H1 (cell line): Measurements from ENCODE around the gene HARS1. TPM values are rescaled to one million over a fixed set of nuclear protein-coding genes. Genes with fewer than 3 reads are reported as not detected.

Experiments used
- CTCF ChIA-PET: fragments of 300-600 bp; sonication (Branson Sonifier 250); formaldehyde crosslinking; loops from one replicate; lab custom pipeline; 2021; ENCODE audit not compliant: partially characterized antibody; lab: Charles Lee
- POLR2A ChIA-PET: fragments of 300-600 bp; sonication (Branson Sonifier 250); formaldehyde crosslinking; loops from one replicate; lab custom pipeline; 2021; ENCODE audit warnings: inconsistent platforms; ENCODE audit not compliant: partially characterized antibody; lab: Charles Lee
- DNase-seq, 2 experiments: peaks; one replicate each; pipeline versions ENCODE4 v3.0.0 to v3.0.0-alpha.2; 2010 to 2022; ENCODE audit warnings: low spot score in 2 of 2, low read depth in 1 of 2, mixed read lengths in 1 of 2
- FAIRE-seq: peaks from 2 replicates; lab custom pipeline; 2011; peaks lifted over from hg19 to GRCh38; lab: Jason Lieb, UNC
- H2AFZ ChIP-seq: 2 replicates; pipeline ENCODE4 v1.8.1; 2012; ENCODE audit warnings: low read length, inconsistent platforms
- H2AK5ac ChIP-seq: 2 replicates; pipeline ENCODE4 v1.6.1; 2013; ENCODE audit warnings: low read depth, low read length
- H2BK120ac ChIP-seq: replicated peaks from 2 replicates; pipeline ENCODE3; 2013; ENCODE audit warnings: low read depth, low read length, inconsistent platforms
- H2BK12ac ChIP-seq: 2 replicates; pipeline ENCODE4 v1.6.1; 2013; ENCODE audit warnings: low read depth, low read length
- H2BK15ac ChIP-seq: 2 replicates; pipeline ENCODE4 v1.6.1; 2013; ENCODE audit warnings: low read length
- H2BK20ac ChIP-seq: 2 replicates; pipeline ENCODE4 v1.6.1; 2013; ENCODE audit warnings: low read length
- H2BK5ac ChIP-seq: 2 replicates; pipeline ENCODE4 v1.6.1; 2013; ENCODE audit warnings: low read depth, low read length
- H3K14ac ChIP-seq: 2 replicates; pipeline ENCODE4 v1.6.1; 2013; ENCODE audit warnings: inconsistent platforms; ENCODE audit not compliant: insufficient read length
- H3K18ac ChIP-seq: 2 replicates; pipeline ENCODE4 v1.6.1; 2013; ENCODE audit warnings: low read length; ENCODE audit errors: extremely low read depth
- H3K23ac ChIP-seq: 2 replicates; pipeline ENCODE4 v1.6.1; 2013; ENCODE audit warnings: inconsistent platforms; ENCODE audit not compliant: insufficient read length
- H3K23me2 ChIP-seq: 2 replicates; pipeline ENCODE4 v1.6.1; 2013; ENCODE audit warnings: low read depth, low read length
- H3K27ac ChIP-seq: 2 replicates; pipeline ENCODE4 v1.6.1; 2011; ENCODE audit warnings: low read depth, low read length, inconsistent platforms
- H3K27me3 ChIP-seq, 4 experiments: replicated peaks in 1 of 4; 1 replicate in 1 of 4; 2 replicates in 3 of 4; pipeline versions ENCODE4 v1.6.1 to v1.8.1; 2011 to 2013; ENCODE audit warnings: low read length in 3 of 4, mild to moderate bottlenecking in 3 of 4, inconsistent platforms in 2 of 4, mixed read lengths in 2 of 4, moderate library complexity in 1 of 4; ENCODE audit not compliant: control insufficient read depth in 3 of 4, insufficient read depth in 3 of 4; ENCODE audit errors: extremely low read depth in 1 of 4
- H3K36me3 ChIP-seq, 4 experiments: 2 replicates each; pipeline versions ENCODE4 v1.6.1 to v1.8.1; 2011 to 2013; ENCODE audit warnings: mild to moderate bottlenecking in 4 of 4, low read length in 3 of 4, moderate library complexity in 2 of 4, control low read depth in 1 of 4, inconsistent platforms in 1 of 4; ENCODE audit not compliant: insufficient read depth in 4 of 4, control insufficient read depth in 2 of 4
- H3K4ac ChIP-seq: replicated peaks from 2 replicates; pipeline ENCODE3; 2013; ENCODE audit warnings: low read length, low read depth, mixed read lengths, inconsistent platforms; ENCODE audit not compliant: insufficient read length
- H3K4me1 ChIP-seq, 4 experiments: replicated peaks in 1 of 4; 1 replicate in 1 of 4; 2 replicates in 3 of 4; pipeline versions ENCODE4 v1.6.1 to v1.8.1; 2011 to 2013; ENCODE audit warnings: low read length in 3 of 4, inconsistent platforms in 2 of 4, mixed read lengths in 1 of 4; ENCODE audit not compliant: insufficient read depth in 4 of 4, control insufficient read depth in 3 of 4
- H3K4me2 ChIP-seq, 2 experiments: 2 replicates each; pipeline versions ENCODE4 v1.6.1 to v1.8.1; 2011 to 2013; ENCODE audit warnings: low read depth in 2 of 2, low read length in 2 of 2, control low read depth in 1 of 2, inconsistent platforms in 1 of 2, mild to moderate bottlenecking in 1 of 2; ENCODE audit not compliant: insufficient read depth in 1 of 2
- H3K4me3 ChIP-seq, 4 experiments: fragments of 200-600, 300-600 bp in 1 of 4; sonication (generic), shearing (Covaris generic), sonication (Bioruptor Twin) in 1 of 4; 2 replicates each; pipeline versions ENCODE4 v1.5.1 to v1.8.1; 2011 to 2016; ENCODE audit warnings: low read length in 4 of 4, low read depth in 3 of 4, control low read depth in 2 of 4, inconsistent platforms in 2 of 4, mild to moderate bottlenecking in 2 of 4, mixed read lengths in 1 of 4, moderate library complexity in 1 of 4; ENCODE audit not compliant: insufficient read depth in 2 of 4; ENCODE audit errors: extremely low read depth in 1 of 4
- H3K56ac ChIP-seq: replicated peaks from 2 replicates; pipeline ENCODE3; 2013; ENCODE audit warnings: low read depth, mild to moderate bottlenecking, mixed read lengths, low read length, inconsistent platforms; ENCODE audit not compliant: insufficient read length
- H3K79me1 ChIP-seq: 2 replicates; pipeline ENCODE4 v1.6.1; 2013; ENCODE audit warnings: low read depth, low read length, control low read depth
- H3K79me2 ChIP-seq, 2 experiments: 2 replicates each; pipeline versions ENCODE4 v1.6.1 to v1.8.1; 2012 to 2013; ENCODE audit warnings: low read length in 2 of 2, mild to moderate bottlenecking in 2 of 2, inconsistent platforms in 1 of 2; ENCODE audit not compliant: insufficient read depth in 2 of 2, control insufficient read depth in 1 of 2
- H3K9ac ChIP-seq, 4 experiments: replicated peaks in 1 of 4; 1 replicate in 1 of 4; 2 replicates in 3 of 4; pipeline versions ENCODE4 v1.6.1 to v1.8.1; 2011 to 2013; ENCODE audit warnings: low read depth in 3 of 4, low read length in 3 of 4, control low read depth in 2 of 4, mild to moderate bottlenecking in 2 of 4, moderate library complexity in 2 of 4, inconsistent platforms in 1 of 4; ENCODE audit errors: extremely low read depth in 1 of 4
- H3K9me3 ChIP-seq, 2 experiments: 2 replicates each; pipeline versions ENCODE4 v1.6.1 to v1.8.1; 2012 to 2013; ENCODE audit warnings: mild to moderate bottlenecking in 2 of 2, moderate library complexity in 2 of 2, control low read depth in 1 of 2, inconsistent platforms in 1 of 2, low read depth in 1 of 2, low read length in 1 of 2, mixed read lengths in 1 of 2; ENCODE audit not compliant: insufficient read depth in 2 of 2
- H4K20me1 ChIP-seq, 2 experiments: replicated peaks in 1 of 2; 2 replicates each; pipeline versions ENCODE3 to v1.8.1; 2011 to 2013; ENCODE audit warnings: inconsistent platforms in 2 of 2, low read length in 2 of 2, mild to moderate bottlenecking in 1 of 2; ENCODE audit not compliant: insufficient read depth in 2 of 2, control insufficient read depth in 1 of 2
- H4K5ac ChIP-seq: 2 replicates; pipeline ENCODE4 v1.6.1; 2013; ENCODE audit warnings: low read length, low read depth, mixed read lengths, inconsistent platforms; ENCODE audit not compliant: insufficient read length
- H4K8ac ChIP-seq: 2 replicates; pipeline ENCODE4 v1.8.0; 2013; ENCODE audit warnings: mild to moderate bottlenecking, moderate library complexity, low read length, inconsistent platforms; ENCODE audit not compliant: insufficient read depth; ENCODE audit errors: extremely low read depth
- H4K91ac ChIP-seq: replicated peaks from 2 replicates; pipeline ENCODE3; 2013; ENCODE audit warnings: low read length, mixed read lengths, inconsistent platforms; ENCODE audit not compliant: insufficient read length
- KDM4A ChIP-seq: IDR thresholded peaks from one replicate; pipeline ENCODE4 v1.7.1; 2012; ENCODE audit warnings: low read depth, mild to moderate bottlenecking, moderate library complexity, low read length, inconsistent platforms; ENCODE audit not compliant: severe bottlenecking
- MAX ChIP-seq: IDR thresholded peaks from 2 replicates; pipeline ENCODE4 v1.6.1; 2012; ENCODE audit warnings: inconsistent platforms
- NRF1 ChIP-seq: IDR thresholded peaks from 2 replicates; pipeline ENCODE4 v1.6.1; 2011; ENCODE audit warnings: mild to moderate bottlenecking, low read depth, low read length, improper control_type of control experiment
- USF2 ChIP-seq: IDR thresholded peaks from 2 replicates; pipeline ENCODE4 v1.6.1; 2011; ENCODE audit warnings: low read length, improper control_type of control experiment
- YY1 ChIP-seq: IDR thresholded peaks from 2 replicates; pipeline ENCODE4 v1.6.1; 2011; ENCODE audit warnings: low read depth, mild to moderate bottlenecking, low read length
- WGBS, 2 experiments: shearing (Covaris generic) in 1 of 2; methylation state at CpG; one replicate each; pipeline versions ENCODE4 v1.1.6 to v1.1.7; 2013 to 2015; ENCODE audit warnings: low lambda C conversion rate in 2 of 2, mixed read lengths in 2 of 2, inconsistent platforms in 1 of 2, low coverage in 1 of 2, missing lambda C conversion rate in 1 of 2; ENCODE audit not compliant: insufficient replicate concordance in 2 of 2, insufficient coverage in 1 of 2, insufficient read length in 1 of 2; ENCODE audit errors: extremely low coverage in 1 of 2, missing lambda C conversion rate in 1 of 2; 5-methylcytosine and 5-hydroxymethylcytosine counted together
- polyA plus RNA-seq, 7 experiments: library from polyadenylated mRNA; depleted of rRNA in 3 of 7; stranded (reverse) in 5 of 7; unstranded in 2 of 7; fragments of >200 nt in 5 of 7; fragments of 200-250 nt in 2 of 7; gene quantifications; 1 replicate in 5 of 7; 2 replicates in 1 of 7; 4 replicates in 1 of 7; pipeline versions ENCODE4 v1.2.1 to v1.2.3, GENCODE V29; 2011 to 2013; ENCODE audit warnings: missing spikeins in 2 of 7, mixed read lengths in 2 of 7
- total RNA-seq: library from RNA; stranded (reverse); fragmentation: NEBNext Ultra II Directional; extraction: Animal tissue kit (Norgen Biotek cat#: 25700); gene quantifications from 2 replicates; pipeline ENCODE4 v1.2.1, GENCODE V29; 2021

The HARS1 gene
- total and polyA plus RNA-seq, 2 of the 8 experiments (the other 6 are each of a cell fraction or from before 2014, with no cell fraction given) = 27.8 to 56.8 TPM

- peak in 1 of 2 experiments; percentile 57 for DNase-seq
- no peaks in the 10 kb centered on the region; a peak in 1 of 7 replicates for H3K4me1 ChIP-seq
- H4K20me1 ChIP-seq = peaks cover 0 to 4% of the 10 kb centered on the region in 2 experiments
- H4K8ac ChIP-seq = peak within 1 kb of the TSS; percentile 71
- no peak within 1 kb of the TSS for H3K23ac ChIP-seq
- FAIRE-seq = no peak
- peaks cover 15 to 62% (median 47%) of the 10 kb centered on the region in 4 experiments for H3K36me3 ChIP-seq
- H2BK15ac ChIP-seq = no peak within 1 kb of the TSS
- no peak within 1 kb of the TSS for H4K5ac ChIP-seq
- no peak within 1 kb of the TSS for H2AFZ ChIP-seq
- H2BK12ac ChIP-seq = no peak within 1 kb of the TSS
- H3K18ac ChIP-seq = no peak within 1 kb of the TSS; the same call in 1 of the 2 replicates
- H3K79me2 ChIP-seq = no peaks in the 10 kb centered on the region
- peak within 1 kb of the TSS in 1 of 2 experiments; percentile 33; a peak in 3 of 4 replicates for H3K4me2 ChIP-seq
- no peak within 1 kb of the TSS for H3K4me3 ChIP-seq
- POLR2A ChIA-PET = interaction anchor here (0.8 to 3.9 kb wide), 16 partner anchors 8 to 125 kb away, joined by 3 to 26 read pairs (median 4); partner anchors contain the start of genes EIF4EBP3, HARS1, HARS2 and IK
- H2BK20ac ChIP-seq = no peak within 1 kb of the TSS
- no peaks in the 10 kb centered on the region for H3K23me2 ChIP-seq
- no peak within 1 kb of the TSS for H3K14ac ChIP-seq
- H3K9me3 ChIP-seq = no peaks in the 10 kb centered on the region
- CTCF ChIA-PET = interaction anchor here (0.7 kb wide), 1 partner anchor 182 kb away, joined by 3 read pairs; the partner anchor contains the start of gene PCDHA10
- WGBS, 2 experiments = 92% methylated on average over 28 of the region's 45 CpGs; no CpG with 5 or more reads in 1 of the 2 experiments
- no peaks in the 10 kb centered on the region for H3K27me3 ChIP-seq
- no peak within 1 kb of the TSS for H4K91ac ChIP-seq
- no peak within 1 kb of the TSS for H3K9ac ChIP-seq
- H3K79me1 ChIP-seq = 0 out of 2 replicates have a peak, but pooled peaks cover under 1% of the 10 kb centered on the region
- TF ChIP-seq USF2 = no peak
- no peak for TF ChIP-seq KDM4A
- TF ChIP-seq NRF1 = no peak
- no peak for TF ChIP-seq YY1
- TF ChIP-seq MAX = 0 out of 2 replicates have a peak, but pooled peaks have one; percentile 14
- H2BK5ac ChIP-seq = peak within 1 kb of the TSS; percentile 52; the same call in 1 of the 2 replicates
- no peak within 1 kb of the TSS for H3K4ac ChIP-seq
- H2BK120ac ChIP-seq = no peak within 1 kb of the TSS
- H3K56ac ChIP-seq = no peak within 1 kb of the TSS
- H2AK5ac ChIP-seq = no peak within 1 kb of the TSS
- H3K27ac ChIP-seq = no peak within 1 kb of the TSS
These were observed 17.8 kb downstream of the HARS1 start, which contains the start of gene DND1 for GRCh38 chr5:140673187-140673976. DND1 (minus strand) TSS chr5:140673576; CDS start chr5:140673542, 34 bp downstream.
